Lower leg skin (tissue), 4 donors: ENCODE results near the gene PMVK. TPM values are rescaled to one million over a fixed set of nuclear protein-coding genes. Genes with fewer than 3 reads are reported as not detected.

Source experiments
- DNase-seq, 2 donors: peaks; one replicate each; pipeline ENCODE4 v3.0.0-alpha.2; 2019; ENCODE audit warnings: low spot score in 2 of 2
- H3K4me3 ChIP-seq: fragments of 200-600 bp; sonication (generic); 2 replicates; pipeline ENCODE4 v1.5.1; 2017; ENCODE audit warnings: mild to moderate bottlenecking, low read depth; ENCODE audit not compliant: poor library complexity, severe bottlenecking
- POLR2A ChIP-seq, 2 donors: fragments of 450-650 bp; IDR thresholded peaks; one replicate each; pipeline ENCODE4 v1.6.1; 2016 to 2017; ENCODE audit warnings: antibody characterized with exemption in 2 of 2, mild to moderate bottlenecking in 1 of 2, moderate library complexity in 1 of 2
- WGBS, 2 donors: methylation state at CpG; one replicate each; pipeline ENCODE4 v1.1.5; 2018; 5-methylcytosine and 5-hydroxymethylcytosine counted together
- intact Hi-C: fragments of 100-400 bp; cut with DNase I; formaldehyde crosslinking; loops from one replicate; pipeline ENCODE4 v1.15.0; 2023; ENCODE audit warnings: low total_unique reads
- total RNA-seq, 4 donors: library from RNA; depleted of rRNA; stranded (reverse); fragments of >200 nt; gene quantifications; one replicate each; pipeline ENCODE4 v1.1.0, GENCODE V29; 2016
- TF ChIP-seq, protein P1 (sequence below), 3 donors: fragments of 450-650 bp; IDR thresholded peaks; one replicate each; pipeline ENCODE4 v1.5.1; 2016; ENCODE audit warnings: antibody characterized with exemption in 3 of 3, mild to moderate bottlenecking in 3 of 3, moderate library complexity in 2 of 3

The PMVK gene
- total RNA-seq, 4 donors from 2014 or later: 20.6 to 37.0 (median 33.3) TPM

DNA sequence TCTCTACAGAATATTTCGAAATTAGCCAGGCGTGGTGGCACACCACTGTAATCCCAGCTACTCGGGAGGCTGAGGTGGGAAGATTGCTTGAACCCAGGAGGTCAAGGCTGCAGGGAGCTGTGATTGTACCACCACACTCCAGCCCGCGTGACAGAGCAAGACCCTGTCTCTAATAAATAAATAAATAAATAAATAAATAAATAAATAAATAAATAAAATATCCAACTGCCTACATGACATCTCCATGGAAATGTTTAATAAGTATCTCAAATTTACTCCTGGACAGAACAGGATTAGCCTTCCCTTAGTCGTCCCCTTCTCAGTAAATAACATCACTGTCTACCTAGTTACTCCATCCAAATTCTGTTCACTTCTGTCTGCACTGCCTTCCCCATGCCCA, 37.5 kb downstream of the PMVK start:
- intact Hi-C loops: no loop called here
- 95% methylated on average over 6 of the region's 6 CpGs for WGBS, 2 donors
- no peak for TF ChIP-seq POLR2A (IDR thresholded peaks at IDR 0.05)
- TF ChIP-seq, protein P1, sequence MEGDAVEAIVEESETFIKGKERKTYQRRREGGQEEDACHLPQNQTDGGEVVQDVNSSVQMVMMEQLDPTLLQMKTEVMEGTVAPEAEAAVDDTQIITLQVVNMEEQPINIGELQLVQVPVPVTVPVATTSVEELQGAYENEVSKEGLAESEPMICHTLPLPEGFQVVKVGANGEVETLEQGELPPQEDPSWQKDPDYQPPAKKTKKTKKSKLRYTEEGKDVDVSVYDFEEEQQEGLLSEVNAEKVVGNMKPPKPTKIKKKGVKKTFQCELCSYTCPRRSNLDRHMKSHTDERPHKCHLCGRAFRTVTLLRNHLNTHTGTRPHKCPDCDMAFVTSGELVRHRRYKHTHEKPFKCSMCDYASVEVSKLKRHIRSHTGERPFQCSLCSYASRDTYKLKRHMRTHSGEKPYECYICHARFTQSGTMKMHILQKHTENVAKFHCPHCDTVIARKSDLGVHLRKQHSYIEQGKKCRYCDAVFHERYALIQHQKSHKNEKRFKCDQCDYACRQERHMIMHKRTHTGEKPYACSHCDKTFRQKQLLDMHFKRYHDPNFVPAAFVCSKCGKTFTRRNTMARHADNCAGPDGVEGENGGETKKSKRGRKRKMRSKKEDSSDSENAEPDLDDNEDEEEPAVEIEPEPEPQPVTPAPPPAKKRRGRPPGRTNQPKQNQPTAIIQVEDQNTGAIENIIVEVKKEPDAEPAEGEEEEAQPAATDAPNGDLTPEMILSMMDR (IDR thresholded peaks at IDR 0.05): no peak
- H3K4me3 ChIP-seq: no peak overlapping the region
- peak in 1 of 2 donors; percentile 43 for DNase-seq

DNA sequence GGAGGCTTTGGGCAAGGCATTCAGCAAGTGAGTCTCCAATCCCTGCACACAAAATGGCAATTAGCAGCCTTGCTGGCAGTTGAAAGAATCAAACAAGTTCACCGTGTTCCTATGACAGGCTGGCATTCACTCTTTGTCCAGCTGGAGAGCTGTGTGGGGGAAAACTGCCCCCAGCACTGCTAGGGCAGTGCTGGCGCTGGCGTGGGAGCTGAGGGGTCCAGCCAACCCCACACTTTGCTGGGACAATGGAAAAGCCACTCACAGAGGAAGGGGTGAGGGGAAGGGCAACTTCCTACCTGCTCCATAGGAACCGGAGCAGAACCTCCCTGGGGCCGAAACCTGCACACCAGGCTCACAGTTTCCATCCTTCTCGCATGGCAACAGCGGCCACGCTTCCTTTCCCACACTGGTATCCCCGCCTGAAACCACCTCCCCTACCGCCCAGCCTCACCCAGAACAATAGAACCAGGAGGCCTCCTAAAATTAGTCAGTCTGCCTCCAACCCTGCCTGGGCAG, 39.7 kb downstream of the PMVK start:
- TF ChIP-seq POLR2A (IDR thresholded peaks at IDR 0.05): no peak
- TF ChIP-seq, protein P1 (IDR thresholded peaks at IDR 0.05): no peak
- intact Hi-C loops: no loop called here
- no peak overlapping the region for H3K4me3 ChIP-seq
- 73 to 80% methylated on average over 10 of the region's 10 CpGs for WGBS, 2 donors
- peak in 1 of 2 donors; percentile 29 for DNase-seq

DNA sequence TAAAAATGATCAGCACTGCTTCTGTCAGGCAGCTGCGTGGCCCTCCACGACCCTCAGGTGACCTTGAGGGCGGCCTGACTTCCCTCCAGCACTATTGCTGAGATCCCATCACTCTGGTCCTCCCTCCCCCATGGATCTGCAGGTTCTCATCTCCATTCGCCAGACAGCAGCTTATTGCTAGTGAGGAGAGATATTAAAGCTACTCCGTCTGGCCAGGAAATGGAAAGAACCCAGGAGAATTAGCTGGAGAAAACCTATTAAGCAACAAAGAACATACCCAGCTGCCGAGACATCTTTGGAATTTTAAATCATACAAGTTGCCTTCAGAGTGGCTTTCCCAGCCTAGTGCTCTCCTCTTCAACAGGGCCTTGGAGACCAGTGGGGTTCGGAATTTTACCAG, 40.7 kb downstream of the PMVK start:
- TF ChIP-seq, protein P1 (IDR thresholded peaks at IDR 0.05): no peak
- TF ChIP-seq POLR2A (IDR thresholded peaks at IDR 0.05): no peak
- 66 to 70% methylated on average over 7 of the region's 7 CpGs for WGBS, 2 donors
- H3K4me3 ChIP-seq: no peak overlapping the region
- intact Hi-C loops: no loop called here
- DNase-seq: peak in 1 of 2 donors; percentile 34

DNA sequence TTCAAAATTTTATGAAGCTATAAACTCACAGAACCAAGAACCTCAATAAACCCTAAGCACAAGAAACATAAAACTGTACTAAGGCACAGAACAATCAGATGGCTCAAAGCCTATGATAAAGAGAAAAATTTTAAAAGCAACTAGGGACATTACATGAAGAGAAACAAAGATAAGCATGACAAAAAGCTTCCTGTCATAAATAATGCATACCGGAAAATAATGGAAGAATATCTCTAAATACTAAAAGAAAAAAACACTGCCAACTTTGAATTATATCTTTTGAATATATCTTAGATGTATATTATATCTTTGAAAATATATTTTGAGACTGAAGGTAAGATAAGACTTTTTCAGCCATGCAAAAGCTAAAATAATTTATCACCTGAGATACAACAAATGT, 45.1 kb downstream of the PMVK start:
- no peak for DNase-seq
- TF ChIP-seq, protein P1 (IDR thresholded peaks at IDR 0.05): no peak
- no peak for TF ChIP-seq POLR2A (IDR thresholded peaks at IDR 0.05)
- 67 to 78% methylated on average over 1 of the region's 1 CpG for WGBS, 2 donors
- intact Hi-C loops: no loop called here
- no peak overlapping the region for H3K4me3 ChIP-seq

DNA sequence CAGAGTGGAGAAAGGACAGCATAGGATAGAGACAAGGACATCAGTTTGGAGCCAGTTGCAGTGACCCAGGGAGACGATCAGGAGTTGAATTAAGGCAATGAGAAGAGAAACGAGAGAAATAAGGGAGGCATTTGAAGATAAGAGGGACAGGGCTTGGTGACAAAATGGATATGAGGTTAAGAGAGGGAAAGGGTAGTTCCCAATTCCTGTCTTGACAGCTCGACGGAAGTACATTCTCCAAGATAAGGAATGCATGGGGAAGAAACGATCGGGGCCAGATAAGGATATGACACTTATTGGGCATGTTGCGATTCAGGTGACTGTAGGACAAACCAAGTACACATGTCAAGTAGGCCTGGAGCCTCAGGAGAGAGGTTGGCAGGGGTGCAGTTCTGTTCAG, 47.8 kb downstream of the PMVK start:
- no peak for DNase-seq
- H3K4me3 ChIP-seq: no peak overlapping the region
- no peak for TF ChIP-seq POLR2A (IDR thresholded peaks at IDR 0.05)
- intact Hi-C loops: no loop called here
- 87 to 88% methylated on average over 7 of the region's 7 CpGs for WGBS, 2 donors

DNA sequence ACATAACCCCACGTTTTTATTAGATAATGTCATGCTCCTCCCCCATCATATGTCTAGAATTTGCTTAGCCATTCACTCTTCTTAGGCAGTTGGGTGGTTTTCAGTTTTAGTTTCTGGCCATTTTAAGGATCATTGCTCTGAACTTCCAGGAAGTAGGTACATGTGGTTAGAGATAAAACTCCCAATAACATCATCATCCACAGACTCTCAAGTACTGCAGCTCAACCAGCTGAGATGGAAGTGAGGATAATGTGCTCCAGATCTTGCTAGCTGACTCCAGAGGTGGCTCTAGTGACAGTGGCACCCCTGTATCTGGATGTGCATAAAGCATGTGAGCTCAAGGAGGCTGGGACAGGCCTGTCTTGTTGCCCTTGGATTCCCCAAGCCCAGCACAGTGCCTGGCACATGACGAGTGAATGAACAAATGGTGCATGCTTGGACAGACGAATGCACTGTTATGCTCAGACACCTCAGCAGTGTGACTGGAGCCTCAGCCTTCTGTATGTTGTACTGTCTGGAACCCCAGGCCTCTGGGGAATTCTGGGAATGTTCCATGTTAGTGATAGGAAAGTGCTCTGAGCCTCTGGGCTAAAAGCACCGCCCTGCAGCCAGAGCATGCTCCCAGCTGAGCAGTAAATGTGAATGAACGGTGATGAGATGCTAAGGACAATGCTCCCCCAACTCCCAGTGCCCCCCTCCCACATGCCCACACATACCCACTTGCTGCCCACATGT, 50.1 kb downstream of the PMVK start:
- H3K4me3 ChIP-seq: no peak overlapping the region
- intact Hi-C loops: no loop called here
- 56 to 60% methylated on average over 5 of the region's 5 CpGs for WGBS, 2 donors
- peak in 1 of 2 donors; percentile 50 for DNase-seq
- TF ChIP-seq, protein P1 (IDR thresholded peaks at IDR 0.05): no peak
- no peak for TF ChIP-seq POLR2A (IDR thresholded peaks at IDR 0.05)
